MCF 10A (cell line): ENCODE measurements around the gene WDFY1. TPM values are rescaled to one million over a fixed set of nuclear protein-coding genes. Genes with fewer than 3 reads are reported as not detected.
A peak's percentile ranks its signal among the peaks of the same experiment; 100 is the strongest.

Experiments
- BruUV-seq: library from RNA; stranded (reverse); fragments of 400-500 nt; replicated peaks from 2 replicates; lab custom pipeline; 2021; lab: Mats Ljungman, UMichigan
- CTCF ChIA-PET: fragments of 300-600 bp; sonication (Branson Sonifier 250); formaldehyde crosslinking; extraction: SDS; loops from one replicate; lab custom pipeline; 2021; ENCODE audit warnings: antibody characterized with exemption, inconsistent platforms; lab: Yijun Ruan, JAX
- POLR2A ChIA-PET: fragments of 300-600, 350-650 bp; sonication (Branson Sonifier 250); formaldehyde crosslinking; extraction: SDS; loops from one replicate; lab custom pipeline; 2020; ENCODE audit warnings: antibody characterized with exemption, inconsistent platforms; lab: Yijun Ruan, JAX
- DNase-seq: peaks from one replicate; pipeline ENCODE4 v3.0.0-alpha.2; 2018; ENCODE audit not compliant: unreplicated experiment
- H3K27ac Mint-ChIP-seq: one replicate; pipeline ENCODE4 v1.8.0; 2022; ENCODE audit warnings: mild to moderate bottlenecking, low read depth, mixed read lengths; ENCODE audit not compliant: unreplicated experiment
- H3K27me3 Mint-ChIP-seq: one replicate; pipeline ENCODE4 v1.8.0; 2022; ENCODE audit warnings: mixed read lengths; ENCODE audit not compliant: insufficient read depth, unreplicated experiment
- H3K36me3 Mint-ChIP-seq: one replicate; pipeline ENCODE4 v1.8.0; 2022; ENCODE audit warnings: mild to moderate bottlenecking, moderate library complexity, mixed read lengths; ENCODE audit not compliant: insufficient read depth, unreplicated experiment
- H3K4me1 Mint-ChIP-seq: one replicate; pipeline ENCODE4 v1.8.0; 2022; ENCODE audit warnings: mixed read lengths; ENCODE audit not compliant: insufficient read depth, unreplicated experiment
- H3K4me3 Mint-ChIP-seq: one replicate; pipeline ENCODE4 v1.8.0; 2022; ENCODE audit warnings: mild to moderate bottlenecking, moderate library complexity, mixed read lengths; ENCODE audit not compliant: unreplicated experiment
- H3K9me3 Mint-ChIP-seq: one replicate; pipeline ENCODE4 v1.8.0; 2022; ENCODE audit warnings: mixed read lengths; ENCODE audit not compliant: unreplicated experiment
- intact Hi-C: fragments of 100-400 bp; cut with micrococcal nuclease; formaldehyde crosslinking; loops from 2 replicates; pipeline ENCODE4 v1.14.1; 2022
- total RNA-seq: library from RNA; stranded (reverse); gene quantifications from 2 replicates; pipeline ENCODE4 v1.2.3, GENCODE V29; 2022
- TF ChIP-seq, protein P1 (sequence below): fragments of 200-600 bp; IDR thresholded peaks from one replicate; pipeline ENCODE4 v1.8.0; 2022; ENCODE audit warnings: antibody characterized with exemption, mild to moderate bottlenecking; ENCODE audit not compliant: unreplicated experiment

WDFY1 gene
- total RNA-seq, 1 experiment from 2014 or later, result 36.9 TPM

GRCh38 chr2:223967981-223968380, 22.8 kb upstream of the WDFY1 start:
- TF ChIP-seq, protein P1, sequence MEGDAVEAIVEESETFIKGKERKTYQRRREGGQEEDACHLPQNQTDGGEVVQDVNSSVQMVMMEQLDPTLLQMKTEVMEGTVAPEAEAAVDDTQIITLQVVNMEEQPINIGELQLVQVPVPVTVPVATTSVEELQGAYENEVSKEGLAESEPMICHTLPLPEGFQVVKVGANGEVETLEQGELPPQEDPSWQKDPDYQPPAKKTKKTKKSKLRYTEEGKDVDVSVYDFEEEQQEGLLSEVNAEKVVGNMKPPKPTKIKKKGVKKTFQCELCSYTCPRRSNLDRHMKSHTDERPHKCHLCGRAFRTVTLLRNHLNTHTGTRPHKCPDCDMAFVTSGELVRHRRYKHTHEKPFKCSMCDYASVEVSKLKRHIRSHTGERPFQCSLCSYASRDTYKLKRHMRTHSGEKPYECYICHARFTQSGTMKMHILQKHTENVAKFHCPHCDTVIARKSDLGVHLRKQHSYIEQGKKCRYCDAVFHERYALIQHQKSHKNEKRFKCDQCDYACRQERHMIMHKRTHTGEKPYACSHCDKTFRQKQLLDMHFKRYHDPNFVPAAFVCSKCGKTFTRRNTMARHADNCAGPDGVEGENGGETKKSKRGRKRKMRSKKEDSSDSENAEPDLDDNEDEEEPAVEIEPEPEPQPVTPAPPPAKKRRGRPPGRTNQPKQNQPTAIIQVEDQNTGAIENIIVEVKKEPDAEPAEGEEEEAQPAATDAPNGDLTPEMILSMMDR, result no peak
- ChIA-PET CTCF (interaction anchor here (0.6 to 7.3 kb wide), 7 partner anchors 10 to 317 kb away, joined by 3 to 126 read pairs (median 5); partner anchors contain the start of gene MRPL44), POLR2A (interaction anchor here (0.6 to 3.9 kb wide), 2 partner anchors 11 to 35 kb away, joined by 4 to 20 read pairs; partner anchors contain the start of gene MRPL44)
- peaks cover 53% of the 10 kb centered on the region for H3K36me3 Mint-ChIP-seq
- H3K4me3 Mint-ChIP-seq, result no peak overlapping the region
- no peak overlapping the region for H3K27ac Mint-ChIP-seq
- no peaks in the 10 kb centered on the region for H3K9me3 Mint-ChIP-seq
- no peaks in the 10 kb centered on the region for H3K27me3 Mint-ChIP-seq
- no peaks in the 10 kb centered on the region for H3K4me1 Mint-ChIP-seq
- no peak for DNase-seq
- BruUV-seq, result no TSS peak
- intact Hi-C loops, result loop anchor here (10.0 kb wide), 1 partner anchor 687 kb away; no protein-coding TSS in a partner anchor

GRCh38 chr2:223959688-223960087, 14.6 kb upstream of the WDFY1 start:
- Mint-ChIP-seq H3K27me3 (no peaks in the 10 kb centered on the region), H3K4me3 (peak overlapping the region; percentile 21), H3K9me3 (no peaks in the 10 kb centered on the region), H3K36me3 (peaks cover 38% of the 10 kb centered on the region), H3K27ac (no peak overlapping the region), H3K4me1 (peaks cover 15% of the 10 kb centered on the region)
- no TSS peak for BruUV-seq
- POLR2A ChIA-PET, result no interaction called here
- no peak for DNase-seq
- intact Hi-C loops, result loop anchor here (10.0 kb wide), 2 partner anchors 285 to 695 kb away; no protein-coding TSS in a partner anchor
- TF ChIP-seq, protein P1, result no peak
- CTCF ChIA-PET, result interaction anchor here (0.6 to 4.4 kb wide), 3 partner anchors 10 to 1490 kb away, joined by 3 to 42 read pairs (median 3); no protein-coding TSS in a partner anchor

GRCh38 chr2:223957092-223957851, 12.1 kb upstream of the WDFY1 start, which contains the start of gene MRPL44:
Gene MRPL44 (plus strand): TSS chr2:223957463. CDS start chr2:223957473, 10 bp downstream.
- CTCF ChIA-PET, result interaction anchor here (0.7 to 1.5 kb wide), 3 partner anchors 12 to 327 kb away, joined by 3 to 5 read pairs (median 4); no protein-coding TSS in a partner anchor
- Mint-ChIP-seq H3K4me1 (peaks cover 15% of the 10 kb centered on the region), H3K9me3 (no peaks in the 10 kb centered on the region), H3K27ac (peak within 1 kb of the TSS; percentile 95), H3K36me3 (peaks cover 14% of the 10 kb centered on the region), H3K27me3 (no peaks in the 10 kb centered on the region), H3K4me3 (peak within 1 kb of the TSS; percentile 92)
- no TSS peak for BruUV-seq
- POLR2A ChIA-PET, result interaction anchor here (0.7 to 5.2 kb wide), 20 partner anchors 9 to 796 kb away, joined by 3 to 71 read pairs (median 4); partner anchors contain the start of gene WDFY1
- intact Hi-C loops, result loop anchor here (1.0 to 10.0 kb wide), 3 partner anchors 14 to 282 kb away; no protein-coding TSS in a partner anchor
- TF ChIP-seq, protein P1, result no peak
- peak; percentile 95 for DNase-seq

- H3K4me1 Mint-ChIP-seq, result peaks cover 15% of the 10 kb centered on the region
- POLR2A ChIA-PET, result interaction anchor here (0.6 to 5.2 kb wide), 8 partner anchors 11 to 619 kb away, joined by 3 to 71 read pairs (median 6); partner anchors contain the start of gene WDFY1
- no peaks in the 10 kb centered on the region for H3K27me3 Mint-ChIP-seq
- CTCF ChIA-PET, result interaction anchor here (0.6 to 1.2 kb wide), 3 partner anchors 21 to 1018 kb away, joined by 3 to 4 read pairs (median 3); no protein-coding TSS in a partner anchor
- H3K4me3 Mint-ChIP-seq, result peak overlapping the region; percentile 92
- TF ChIP-seq, protein P1, result no peak
- H3K36me3 Mint-ChIP-seq, result peaks cover 10% of the 10 kb centered on the region
- DNase-seq, result no peak
- H3K27ac Mint-ChIP-seq, result peak overlapping the region; percentile 95
- no peaks in the 10 kb centered on the region for H3K9me3 Mint-ChIP-seq
- intact Hi-C loops, result loop anchor here (2.0 to 10.0 kb wide), 2 partner anchors 95 to 281 kb away; no protein-coding TSS in a partner anchor
- no TSS peak for BruUV-seq
These were observed 11.2 kb upstream of the WDFY1 start for GRCh38 chr2:223956300-223956699.
